Measurements from ENCODE around the gene AMH. TPM values are rescaled to one million over a fixed set of nuclear protein-coding genes. Genes with fewer than 3 reads are reported as not detected.
A peak's percentile ranks its signal among the peaks of the same experiment; 100 is the strongest.

The AMH gene
- total and polyA plus RNA-seq, 2 of the 13 experiments (the other 11 are each of a cell fraction or from before 2014, with no cell fraction given), result 0.03 to 0.18 TPM

- TF ChIP-seq ZBTB33 (CRISPR knock-in tag; IDR thresholded peaks at IDR 0.05) (peak; percentile 23; the same call in 1 of the 2 replicates), HDAC6 (IDR thresholded peaks at IDR 0.05; ENCODE audit: low read depth, low read length) (no peak), ZBTB20 (CRISPR knock-in tag; IDR thresholded peaks at IDR 0.05; ENCODE audit: borderline replicate concordance, low read depth) (peak; percentile 52; the same call in 1 of the 2 replicates), LCORL (IDR thresholded peaks at IDR 0.05) (no peak), LCORL (CRISPR knock-in tag; IDR thresholded peaks at IDR 0.05) (no peak), HOXA5 (CRISPR knock-in tag; IDR thresholded peaks at IDR 0.05) (peak; percentile 80; the same call in 1 of the 2 replicates), IKZF5 (CRISPR knock-in tag; IDR thresholded peaks at IDR 0.05) (peak; percentile 80; the same call in 1 of the 2 replicates), CERS6 (CRISPR knock-in tag; IDR thresholded peaks at IDR 0.05) (no peak), TFDP1 (CRISPR knock-in tag; IDR thresholded peaks at IDR 0.05; ENCODE audit: borderline replicate concordance) (no peak), XBP1 (CRISPR knock-in tag; IDR thresholded peaks at IDR 0.05) (no peak), ZNF354B (CRISPR knock-in tag; IDR thresholded peaks at IDR 0.05) (peak; percentile 92; the same call in 1 of the 2 replicates), ZNF3 (CRISPR knock-in tag; IDR thresholded peaks at IDR 0.05) (no peak), RFX3 (CRISPR knock-in tag; IDR thresholded peaks at IDR 0.05) (no peak), HBP1 (CRISPR knock-in tag; IDR thresholded peaks at IDR 0.05; ENCODE audit: low read depth) (no peak; the same call in 1 of the 2 replicates), ZNF143 (CRISPR knock-in tag; IDR thresholded peaks at IDR 0.05) (peak; percentile 87), HNF4A (CRISPR knock-in tag; IDR thresholded peaks at IDR 0.05) (no peak), ZFP36L1 (CRISPR knock-in tag; IDR thresholded peaks at IDR 0.05) (peak; percentile 86; the same call in 1 of the 2 replicates), ZNF451 (CRISPR knock-in tag; IDR thresholded peaks at IDR 0.05) (no peak), ZNF558 (CRISPR knock-in tag; IDR thresholded peaks at IDR 0.05; ENCODE audit: borderline replicate concordance) (peak; percentile 92; the same call in 1 of the 2 replicates), KMT2B (CRISPR knock-in tag; IDR thresholded peaks at IDR 0.05) (no peak)
Observed at GRCh38 chr19:2269244-2270156, 20.4 kb downstream of the AMH start (continued).

Data from HepG2 (cell line).